Neural progenitor cell (in vitro differentiated cells): ENCODE results near the gene COL11A2. TPM values are rescaled to one million over a fixed set of nuclear protein-coding genes. Genes with fewer than 3 reads are reported as not detected.

Experiments used
- DNase-seq: peaks from one replicate; pipeline ENCODE4 v3.0.0-alpha.2; 2016; ENCODE audit warnings: low spot score
- H2AFZ ChIP-seq: fragments of 200-600 bp; sonication (generic); replicated peaks from 2 replicates; pipeline ENCODE4 v1.6.1; 2016; ENCODE audit warnings: antibody characterized with exemption
- H3F3A ChIP-seq: fragments of 200-600 bp; sonication (generic); 2 replicates; pipeline ENCODE4 v1.6.1; 2016; ENCODE audit warnings: antibody characterized with exemption, low read depth
- H3K27ac ChIP-seq: fragments of 200-600 bp; sonication (generic); 2 replicates; pipeline ENCODE4 v1.5.1; 2016; ENCODE audit warnings: mild to moderate bottlenecking
- H3K27me3 ChIP-seq: fragments of 200-600 bp; sonication (generic); 2 replicates; pipeline ENCODE4 v1.6.1; 2016; ENCODE audit warnings: mild to moderate bottlenecking, moderate library complexity
- H3K36me3 ChIP-seq: fragments of 200-600 bp; sonication (generic); 2 replicates; pipeline ENCODE4 v1.5.1; 2016
- H3K4me1 ChIP-seq: fragments of 200-600 bp; sonication (generic); 2 replicates; pipeline ENCODE4 v1.6.1; 2016; ENCODE audit warnings: mixed run types
- H3K4me2 ChIP-seq: fragments of 200-600 bp; sonication (generic); 2 replicates; pipeline ENCODE4 v1.6.1; 2016
- H3K4me3 ChIP-seq: fragments of 200-600 bp; sonication (generic); 2 replicates; pipeline ENCODE4 v1.5.1; 2016
- H3K79me2 ChIP-seq: fragments of 200-600 bp; sonication (generic); 2 replicates; pipeline ENCODE4 v1.6.1; 2016; ENCODE audit warnings: low read depth
- H3K9ac ChIP-seq: fragments of 200-600 bp; sonication (generic); 2 replicates; pipeline ENCODE4 v1.6.1; 2016
- H3K9me3 ChIP-seq: fragments of 200-600 bp; sonication (generic); 2 replicates; pipeline ENCODE4 v1.5.1; 2016; ENCODE audit warnings: low read depth
- H4K20me1 ChIP-seq: fragments of 200-600 bp; sonication (generic); 2 replicates; pipeline ENCODE4 v1.6.1; 2016; ENCODE audit warnings: low read depth
- H3K27ac Mint-ChIP-seq: 3 replicates; pipeline ENCODE4 v1.8.0; 2021; ENCODE audit warnings: mixed read lengths
- H3K27me3 Mint-ChIP-seq: 2 replicates; pipeline ENCODE4 v1.8.0; 2022; ENCODE audit warnings: low read depth, mild to moderate bottlenecking, inconsistent platforms, moderate library complexity, mixed read lengths; ENCODE audit not compliant: insufficient read depth
- H3K36me3 Mint-ChIP-seq: 3 replicates; pipeline ENCODE4 v1.8.0; 2021; ENCODE audit warnings: mixed read lengths
- H3K4me1 Mint-ChIP-seq: 3 replicates; pipeline ENCODE4 v1.8.0; 2021; ENCODE audit warnings: mixed read lengths
- H3K4me3 Mint-ChIP-seq: 3 replicates; pipeline ENCODE4 v1.8.0; 2021; ENCODE audit warnings: mild to moderate bottlenecking, moderate library complexity, mixed read lengths
- H3K9me3 Mint-ChIP-seq: 3 replicates; pipeline ENCODE4 v1.8.0; 2020; ENCODE audit warnings: mixed read lengths
- EZH2 ChIP-seq: fragments of 200-600 bp; sonication (generic); IDR thresholded peaks from 2 replicates; pipeline ENCODE4 v1.6.1; 2017; ENCODE audit warnings: antibody characterized with exemption, mild to moderate bottlenecking, moderate library complexity
- EZH2phosphoT487 ChIP-seq: fragments of 200-600 bp; sonication (generic); IDR thresholded peaks from 2 replicates; pipeline ENCODE4 v1.6.1; 2017; ENCODE audit warnings: antibody characterized with exemption
- total RNA-seq: library from RNA; depleted of rRNA; stranded (reverse); fragments of >200 nt; gene quantifications from 2 replicates; pipeline ENCODE4 v1.2.3, GENCODE V29; 2015; ENCODE audit warnings: low replicate concordance
- TF ChIP-seq, protein P1 (sequence below): fragments of 200-600 bp; sonication (generic); IDR thresholded peaks from 2 replicates; pipeline ENCODE4 v1.5.1; 2017; ENCODE audit warnings: antibody characterized with exemption, mild to moderate bottlenecking

Gene COL11A2
- total RNA-seq, 1 donor from 2014 or later: 0.49 TPM

DNA sequence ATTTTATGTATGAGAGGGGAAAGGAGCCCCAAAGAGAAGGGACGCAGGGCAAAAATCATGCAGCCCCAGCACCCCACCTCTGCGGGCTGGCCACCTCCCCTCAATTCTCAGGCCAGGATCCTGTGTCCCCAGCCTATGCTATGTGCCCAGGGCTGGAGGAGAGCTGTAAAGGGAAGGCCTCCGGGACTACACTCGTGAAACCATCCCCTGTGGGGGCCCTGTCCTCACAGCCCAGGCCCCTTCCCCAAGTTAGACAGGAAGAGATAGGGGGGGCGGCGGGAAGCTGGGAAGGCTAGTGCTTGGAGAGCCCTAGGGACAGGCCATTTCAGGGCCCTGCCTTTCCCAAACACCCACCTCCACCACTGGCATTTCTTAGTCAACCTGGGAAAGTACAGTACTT is 1.4 kb upstream of the COL11A2 start:
- peak overlapping the region; percentile 94 for H3K4me2 ChIP-seq
- Mint-ChIP-seq H3K4me3 (peak overlapping the region; percentile 57), H3K27me3 (peaks cover 31% of the 10 kb centered on the region), H3K4me1 (peaks cover 23% of the 10 kb centered on the region), H3K9me3 (no peaks in the 10 kb centered on the region), H3K27ac (no peak overlapping the region), H3K36me3 (peaks cover 24% of the 10 kb centered on the region)
- H3K4me1 ChIP-seq: peaks cover 21% of the 10 kb centered on the region
- H3K9ac ChIP-seq: no peak overlapping the region
- no peaks in the 10 kb centered on the region for H3K36me3 ChIP-seq
- no peaks in the 10 kb centered on the region for H3K79me2 ChIP-seq
- H3K4me3 ChIP-seq: peak overlapping the region; percentile 55
- peaks cover 27% of the 10 kb centered on the region for H3F3A ChIP-seq
- H3K27ac ChIP-seq: no peak overlapping the region
- H4K20me1 ChIP-seq: peaks cover 57% of the 10 kb centered on the region
- no peak for DNase-seq
- no peaks in the 10 kb centered on the region for H3K9me3 ChIP-seq
- no peak overlapping the region for H2AFZ ChIP-seq
- TF ChIP-seq EZH2 (no peak), EZH2phosphoT487 (no peak)
- TF ChIP-seq, protein P1, sequence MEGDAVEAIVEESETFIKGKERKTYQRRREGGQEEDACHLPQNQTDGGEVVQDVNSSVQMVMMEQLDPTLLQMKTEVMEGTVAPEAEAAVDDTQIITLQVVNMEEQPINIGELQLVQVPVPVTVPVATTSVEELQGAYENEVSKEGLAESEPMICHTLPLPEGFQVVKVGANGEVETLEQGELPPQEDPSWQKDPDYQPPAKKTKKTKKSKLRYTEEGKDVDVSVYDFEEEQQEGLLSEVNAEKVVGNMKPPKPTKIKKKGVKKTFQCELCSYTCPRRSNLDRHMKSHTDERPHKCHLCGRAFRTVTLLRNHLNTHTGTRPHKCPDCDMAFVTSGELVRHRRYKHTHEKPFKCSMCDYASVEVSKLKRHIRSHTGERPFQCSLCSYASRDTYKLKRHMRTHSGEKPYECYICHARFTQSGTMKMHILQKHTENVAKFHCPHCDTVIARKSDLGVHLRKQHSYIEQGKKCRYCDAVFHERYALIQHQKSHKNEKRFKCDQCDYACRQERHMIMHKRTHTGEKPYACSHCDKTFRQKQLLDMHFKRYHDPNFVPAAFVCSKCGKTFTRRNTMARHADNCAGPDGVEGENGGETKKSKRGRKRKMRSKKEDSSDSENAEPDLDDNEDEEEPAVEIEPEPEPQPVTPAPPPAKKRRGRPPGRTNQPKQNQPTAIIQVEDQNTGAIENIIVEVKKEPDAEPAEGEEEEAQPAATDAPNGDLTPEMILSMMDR: no peak
- peaks cover 48% of the 10 kb centered on the region for H3K27me3 ChIP-seq

DNA sequence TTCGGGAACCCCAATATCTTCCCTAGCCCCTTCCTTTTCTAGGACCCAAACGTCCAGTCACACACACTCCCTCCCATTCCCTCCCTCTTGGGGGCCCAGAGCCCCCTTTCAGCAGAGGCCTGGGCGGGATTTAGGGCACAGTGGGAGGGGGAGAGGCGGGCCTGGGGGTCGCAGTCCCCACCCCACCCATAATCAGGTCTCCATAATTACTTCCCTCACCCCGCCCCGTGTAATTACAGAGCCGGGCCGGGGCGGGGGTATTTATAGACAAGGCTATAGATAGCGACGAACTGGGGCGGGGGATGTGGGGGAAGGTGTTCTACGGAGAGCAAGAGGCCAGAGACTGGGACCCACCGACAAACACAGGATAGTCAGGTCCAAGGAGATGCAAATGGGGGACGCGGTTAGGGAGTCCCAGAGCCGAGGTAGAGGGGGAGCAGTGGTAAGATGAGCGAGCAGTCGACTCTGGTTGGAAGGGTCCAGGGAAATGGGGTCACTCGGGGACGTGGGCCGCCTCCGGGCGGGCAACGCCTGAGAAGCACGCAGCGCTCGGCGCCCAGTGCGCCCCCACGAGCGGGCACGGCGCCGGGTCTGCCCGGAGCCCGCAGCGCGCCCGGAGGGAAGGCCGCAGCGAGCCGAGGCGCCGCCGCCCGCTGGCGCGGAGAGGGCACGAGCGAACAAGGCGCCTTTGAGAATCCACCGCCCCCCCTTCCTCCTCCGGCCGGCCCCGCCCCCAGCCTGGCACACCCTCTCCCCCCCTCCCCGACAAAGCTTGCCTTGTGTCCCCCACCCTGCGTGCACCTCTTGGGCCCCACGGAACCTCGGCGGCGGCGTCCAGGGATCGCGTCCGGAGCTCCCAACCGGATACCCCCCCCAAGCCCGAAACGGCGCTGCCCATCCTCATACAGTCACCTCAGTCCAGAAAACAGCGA is 670 bp upstream of the COL11A2 start:
- Mint-ChIP-seq H3K36me3 (peaks cover 24% of the 10 kb centered on the region), H3K9me3 (no peaks in the 10 kb centered on the region), H3K27me3 (peaks cover 35% of the 10 kb centered on the region), H3K4me3 (peak overlapping the region; percentile 78), H3K4me1 (peaks cover 16% of the 10 kb centered on the region), H3K27ac (no peak overlapping the region)
- Histone ChIP-seq H4K20me1 (peaks cover 50% of the 10 kb centered on the region), H3K9ac (no peak overlapping the region), H3K4me3 (peak overlapping the region; percentile 55), H3K4me1 (peaks cover 21% of the 10 kb centered on the region), H3K9me3 (no peaks in the 10 kb centered on the region), H3K4me2 (peak overlapping the region; percentile 94), H3F3A (peaks cover 26% of the 10 kb centered on the region), H3K27ac (no peak overlapping the region), H3K79me2 (no peaks in the 10 kb centered on the region), H3K36me3 (no peaks in the 10 kb centered on the region), H3K27me3 (peaks cover 54% of the 10 kb centered on the region), H2AFZ (peak overlapping the region; percentile 74)
- DNase-seq: peak; percentile 46
- TF ChIP-seq EZH2phosphoT487 (peak; percentile 69), EZH2 (peak; percentile 78)
- TF ChIP-seq, protein P1: no peak

DNA sequence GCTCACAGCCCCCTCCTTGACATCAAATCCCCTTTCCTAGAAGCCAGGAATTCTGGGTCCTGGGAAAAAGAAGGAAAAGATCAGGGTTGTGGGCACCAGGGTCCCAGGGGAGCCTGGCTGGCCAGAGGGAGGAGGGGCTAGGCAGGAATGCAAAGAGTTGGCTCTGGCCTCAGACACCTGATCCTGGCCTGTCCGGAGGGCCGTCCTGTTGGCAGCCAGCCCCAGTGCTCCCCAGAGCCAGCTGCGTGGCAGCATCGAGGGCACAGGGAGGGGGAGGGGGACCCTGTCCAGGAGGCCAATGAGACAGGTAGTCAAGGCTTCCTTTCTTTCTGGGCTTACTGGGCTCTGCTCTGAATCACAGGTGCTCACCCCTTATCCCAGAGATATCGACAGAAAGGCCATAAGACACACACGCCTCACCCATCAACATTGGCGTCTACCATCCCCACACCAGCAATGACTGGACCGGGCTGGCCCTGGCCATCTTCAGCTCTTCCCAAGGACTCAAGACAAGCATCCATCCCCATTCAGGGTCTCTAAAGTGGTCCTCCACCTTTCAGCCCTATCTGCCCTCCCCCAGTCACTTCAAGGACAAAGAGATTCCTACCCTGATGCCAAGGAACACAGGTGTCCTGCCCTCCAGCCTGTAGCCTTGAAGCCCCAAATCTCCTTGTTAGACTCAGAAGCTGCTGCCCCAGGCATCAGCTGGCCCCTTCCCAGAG is 723 bp downstream of the COL11A2 start:
- Histone ChIP-seq H3F3A (peaks cover 18% of the 10 kb centered on the region), H3K27me3 (peaks cover 66% of the 10 kb centered on the region), H3K4me2 (peak overlapping the region; percentile 94), H3K9ac (no peak overlapping the region), H3K4me3 (peak overlapping the region; percentile 55), H2AFZ (no peak overlapping the region), H3K27ac (no peak overlapping the region), H4K20me1 (peaks cover 36% of the 10 kb centered on the region), H3K79me2 (no peaks in the 10 kb centered on the region), H3K4me1 (peaks cover 21% of the 10 kb centered on the region), H3K36me3 (no peaks in the 10 kb centered on the region), H3K9me3 (no peaks in the 10 kb centered on the region)
- no peak overlapping the region for H3K27ac Mint-ChIP-seq
- TF ChIP-seq EZH2phosphoT487: no peak
- TF ChIP-seq, protein P1: no peak
- no peak for TF ChIP-seq EZH2
- peaks cover 23% of the 10 kb centered on the region for H3K36me3 Mint-ChIP-seq
- peaks cover 11% of the 10 kb centered on the region for H3K4me1 Mint-ChIP-seq
- H3K4me3 Mint-ChIP-seq: peak overlapping the region; percentile 25
- peaks cover 34% of the 10 kb centered on the region for H3K27me3 Mint-ChIP-seq
- H3K9me3 Mint-ChIP-seq: no peaks in the 10 kb centered on the region
- peak; percentile 54 for DNase-seq
